HepG2 (cell line): ENCODE results near the gene DNPH1. TPM values are rescaled to one million over a fixed set of nuclear protein-coding genes. Genes with fewer than 3 reads are reported as not detected.
A peak's percentile ranks its signal among the peaks of the same experiment; 100 is the strongest.

Experiments used
- HNF1A ChIP-seq, 2 experiments: sonication (generic) in 1 of 2; formaldehyde crosslinking in 1 of 2; IDR thresholded peaks; 2 replicates each; pipeline versions ENCODE4 v1.4.0 to v1.6.1; 2016 to 2020; ENCODE audit warnings: borderline replicate concordance in 1 of 2, low read depth in 1 of 2, mild to moderate bottlenecking in 1 of 2, missing genetic modification reagents in 1 of 2
- TARDBP ChIP-seq: sonication (generic); formaldehyde crosslinking; IDR thresholded peaks from 2 replicates; pipeline ENCODE4 v1.8.0; 2022; ENCODE audit warnings: mild to moderate bottlenecking, missing genetic modification reagents
- ZBTB4 ChIP-seq: sonication (generic); formaldehyde crosslinking; IDR thresholded peaks from 2 replicates; pipeline ENCODE4 v1.4.0; 2020; ENCODE audit warnings: missing genetic modification reagents, mild to moderate bottlenecking, borderline replicate concordance
- ZNF280D ChIP-seq: sonication (generic); formaldehyde crosslinking; IDR thresholded peaks from 2 replicates; pipeline ENCODE4 v1.5.1; 2020; ENCODE audit warnings: mild to moderate bottlenecking, missing genetic modification reagents
- ZNF550 ChIP-seq: sonication (generic); formaldehyde crosslinking; IDR thresholded peaks from 2 replicates; pipeline ENCODE4 v1.4.0; 2020; ENCODE audit warnings: mild to moderate bottlenecking, missing genetic modification reagents, borderline replicate concordance
- ZNF619 ChIP-seq: sonication (generic); formaldehyde crosslinking; IDR thresholded peaks from 2 replicates; pipeline ENCODE4 v1.4.0; 2020; ENCODE audit warnings: mild to moderate bottlenecking, missing genetic modification reagents
- ZNF782 ChIP-seq: sonication (generic); formaldehyde crosslinking; IDR thresholded peaks from 2 replicates; pipeline ENCODE4 v1.4.0; 2020; ENCODE audit warnings: missing genetic modification reagents, mild to moderate bottlenecking, borderline replicate concordance
- ZSCAN30 ChIP-seq: sonication (generic); formaldehyde crosslinking; IDR thresholded peaks from 2 replicates; pipeline ENCODE4 v1.5.0; 2020; ENCODE audit warnings: mild to moderate bottlenecking, missing genetic modification reagents
- polyA plus RNA-seq, 8 experiments: library from polyadenylated mRNA; depleted of rRNA in 3 of 8; stranded (reverse) in 7 of 8; unstranded in 1 of 8; fragments of >200 nt; fragmentation: Illumina TruSeq in 4 of 8; extraction: Trizol in 4 of 8; gene quantifications; 2 replicates each; pipeline versions ENCODE4 v1.2.1 to v1.2.3, GENCODE V29; 2011 to 2016; ENCODE audit warnings: low read depth in 4 of 8, missing spikeins in 1 of 8, mixed read lengths in 1 of 8; ENCODE audit not compliant: insufficient read depth in 1 of 8
- total RNA-seq, 5 experiments: library from RNA; depleted of rRNA; stranded (reverse); fragments of >200 nt; fragmentation: Illumina TruSeq; extraction: Trizol; gene quantifications; 2 replicates each; pipeline ENCODE4 v1.2.3, GENCODE V29; 2016; ENCODE audit warnings: low read depth in 1 of 5
- TF ChIP-seq, protein P1 (sequence below): sonication (generic); formaldehyde crosslinking; IDR thresholded peaks from 2 replicates; pipeline ENCODE4 v1.9.0; 2021; ENCODE audit warnings: mild to moderate bottlenecking, missing genetic modification reagents

DNPH1 gene
- total and polyA plus RNA-seq, 2 of the 13 experiments (the other 11 are each of a cell fraction or from before 2014, with no cell fraction given) = 56.5 to 75.1 TPM

DNA sequence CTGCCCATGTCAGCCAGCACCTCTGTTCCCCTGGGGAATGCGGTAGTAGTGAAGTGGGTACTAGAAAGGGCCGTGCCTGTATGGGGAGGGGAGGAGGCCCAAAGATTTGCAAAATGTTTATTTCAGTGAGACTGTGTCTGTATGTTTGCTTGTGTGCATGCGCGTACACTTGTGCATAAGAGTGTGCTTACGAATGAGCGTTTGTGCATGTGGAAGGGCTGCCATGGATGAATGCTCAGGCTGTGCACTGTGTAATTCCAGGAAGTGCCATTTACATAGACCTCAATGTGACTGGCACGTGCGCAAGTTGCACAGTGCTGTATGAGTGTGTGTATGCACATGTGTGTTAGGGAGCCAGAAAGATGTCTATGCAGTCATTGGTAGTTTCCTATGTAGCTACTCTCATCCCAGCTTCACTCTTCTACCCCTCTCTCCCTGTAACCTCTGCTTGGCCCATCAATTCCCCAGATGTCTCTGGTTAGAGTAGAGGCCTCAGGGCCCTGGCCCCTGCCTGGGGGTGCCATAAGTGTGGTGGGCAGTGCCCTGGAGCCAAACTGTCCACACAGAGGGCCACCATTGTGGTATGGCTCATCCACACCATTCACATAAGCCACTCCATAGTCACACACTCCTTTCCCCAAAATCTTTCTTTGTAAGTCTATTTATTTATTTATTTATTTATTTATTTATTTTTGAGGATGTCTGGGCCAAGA lies 42.0 kb upstream of the DNPH1 start (continued):
- TF ChIP-seq ZNF280D (0 out of 2 replicates have a peak, but pooled peaks have one; percentile 58), ZNF619 (0 out of 2 replicates have a peak, but pooled peaks have one; percentile 72), ZNF782 (CRISPR knock-in tag) (0 out of 2 replicates have a peak, but pooled peaks have one; percentile 28), HNF1A (IDR thresholded peaks at IDR 0.05; ENCODE audit: low read depth) (no peak), HNF1A (CRISPR knock-in tag; IDR thresholded peaks at IDR 0.05; ENCODE audit: borderline replicate concordance) (0 out of 2 replicates have a peak, but pooled peaks have one; percentile 39), ZSCAN30 (no peak), ZNF550 (CRISPR knock-in tag) (0 out of 2 replicates have a peak, but pooled peaks have one; percentile 48), ZBTB4 (CRISPR knock-in tag) (0 out of 2 replicates have a peak, but pooled peaks have one; percentile 71), TARDBP (0 out of 2 replicates have a peak, but pooled peaks have one; percentile 36)
- TF ChIP-seq, protein P1, sequence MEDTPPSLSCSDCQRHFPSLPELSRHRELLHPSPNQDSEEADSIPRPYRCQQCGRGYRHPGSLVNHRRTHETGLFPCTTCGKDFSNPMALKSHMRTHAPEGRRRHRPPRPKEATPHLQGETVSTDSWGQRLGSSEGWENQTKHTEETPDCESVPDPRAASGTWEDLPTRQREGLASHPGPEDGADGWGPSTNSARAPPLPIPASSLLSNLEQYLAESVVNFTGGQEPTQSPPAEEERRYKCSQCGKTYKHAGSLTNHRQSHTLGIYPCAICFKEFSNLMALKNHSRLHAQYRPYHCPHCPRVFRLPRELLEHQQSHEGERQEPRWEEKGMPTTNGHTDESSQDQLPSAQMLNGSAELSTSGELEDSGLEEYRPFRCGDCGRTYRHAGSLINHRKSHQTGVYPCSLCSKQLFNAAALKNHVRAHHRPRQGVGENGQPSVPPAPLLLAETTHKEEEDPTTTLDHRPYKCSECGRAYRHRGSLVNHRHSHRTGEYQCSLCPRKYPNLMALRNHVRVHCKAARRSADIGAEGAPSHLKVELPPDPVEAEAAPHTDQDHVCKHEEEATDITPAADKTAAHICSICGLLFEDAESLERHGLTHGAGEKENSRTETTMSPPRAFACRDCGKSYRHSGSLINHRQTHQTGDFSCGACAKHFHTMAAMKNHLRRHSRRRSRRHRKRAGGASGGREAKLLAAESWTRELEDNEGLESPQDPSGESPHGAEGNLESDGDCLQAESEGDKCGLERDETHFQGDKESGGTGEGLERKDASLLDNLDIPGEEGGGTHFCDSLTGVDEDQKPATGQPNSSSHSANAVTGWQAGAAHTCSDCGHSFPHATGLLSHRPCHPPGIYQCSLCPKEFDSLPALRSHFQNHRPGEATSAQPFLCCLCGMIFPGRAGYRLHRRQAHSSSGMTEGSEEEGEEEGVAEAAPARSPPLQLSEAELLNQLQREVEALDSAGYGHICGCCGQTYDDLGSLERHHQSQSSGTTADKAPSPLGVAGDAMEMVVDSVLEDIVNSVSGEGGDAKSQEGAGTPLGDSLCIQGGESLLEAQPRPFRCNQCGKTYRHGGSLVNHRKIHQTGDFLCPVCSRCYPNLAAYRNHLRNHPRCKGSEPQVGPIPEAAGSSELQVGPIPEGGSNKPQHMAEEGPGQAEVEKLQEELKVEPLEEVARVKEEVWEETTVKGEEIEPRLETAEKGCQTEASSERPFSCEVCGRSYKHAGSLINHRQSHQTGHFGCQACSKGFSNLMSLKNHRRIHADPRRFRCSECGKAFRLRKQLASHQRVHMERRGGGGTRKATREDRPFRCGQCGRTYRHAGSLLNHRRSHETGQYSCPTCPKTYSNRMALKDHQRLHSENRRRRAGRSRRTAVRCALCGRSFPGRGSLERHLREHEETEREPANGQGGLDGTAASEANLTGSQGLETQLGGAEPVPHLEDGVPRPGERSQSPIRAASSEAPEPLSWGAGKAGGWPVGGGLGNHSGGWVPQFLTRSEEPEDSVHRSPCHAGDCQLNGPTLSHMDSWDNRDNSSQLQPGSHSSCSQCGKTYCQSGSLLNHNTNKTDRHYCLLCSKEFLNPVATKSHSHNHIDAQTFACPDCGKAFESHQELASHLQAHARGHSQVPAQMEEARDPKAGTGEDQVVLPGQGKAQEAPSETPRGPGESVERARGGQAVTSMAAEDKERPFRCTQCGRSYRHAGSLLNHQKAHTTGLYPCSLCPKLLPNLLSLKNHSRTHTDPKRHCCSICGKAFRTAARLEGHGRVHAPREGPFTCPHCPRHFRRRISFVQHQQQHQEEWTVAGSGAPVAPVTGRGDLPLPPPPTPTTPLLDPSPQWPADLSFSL = no peak
